Esophagus muscularis mucosa (tissue), 4 donors: Measurements from ENCODE around the gene KCNAB2. TPM values are rescaled to one million over a fixed set of nuclear protein-coding genes. Genes with fewer than 3 reads are reported as not detected.
A peak's percentile ranks its signal among the peaks of the same experiment; 100 is the strongest.

Experiments
- DNase-seq: peaks from one replicate; pipeline ENCODE4 v3.0.0-alpha.2; 2017; ENCODE audit errors: extremely low spot score
- H3K27ac ChIP-seq, 4 donors: fragments of 200-600 bp; sonication (generic); replicated peaks in 1 of 4; 1 replicate in 3 of 4; 2 replicates in 1 of 4; pipeline ENCODE4 v1.5.1; 2016 to 2019; ENCODE audit warnings: mild to moderate bottlenecking in 1 of 4
- H3K27me3 ChIP-seq, 4 donors: fragments of 200-600 bp; sonication (generic); one replicate each; pipeline versions ENCODE4 v1.5.1 to v1.6.0; 2016 to 2019
- H3K36me3 ChIP-seq, 4 donors: fragments of 200-600 bp; sonication (generic); one replicate each; pipeline ENCODE4 v1.5.1; 2016 to 2019
- H3K4me1 ChIP-seq, 4 donors: fragments of 200-600 bp; sonication (generic); one replicate each; pipeline ENCODE4 v1.5.1; 2016 to 2019
- H3K4me3 ChIP-seq, 4 donors: fragments of 200-600 bp; sonication (generic); 1 replicate in 2 of 4; 2 replicates in 2 of 4; pipeline ENCODE4 v1.5.1; 2016 to 2019; ENCODE audit warnings: mild to moderate bottlenecking in 4 of 4, moderate library complexity in 1 of 4
- H3K9me3 ChIP-seq, 4 donors: fragments of 200-600 bp; sonication (generic); 1 replicate in 3 of 4; 2 replicates in 1 of 4; pipeline ENCODE4 v1.5.1; 2016 to 2019
- EP300 ChIP-seq: sonication (generic); formaldehyde crosslinking; IDR thresholded peaks from one replicate; pipeline ENCODE4 v1.6.1; 2017; ENCODE audit warnings: antibody characterized with exemption
- POLR2A ChIP-seq: fragments of 450-650 bp; IDR thresholded peaks from one replicate; pipeline ENCODE4 v1.6.1; 2017; ENCODE audit warnings: antibody characterized with exemption, moderate library complexity, mild to moderate bottlenecking, low read depth
- POLR2AphosphoS5 ChIP-seq, 2 donors: sonication (generic); formaldehyde crosslinking; IDR thresholded peaks; one replicate each; pipeline ENCODE4 v1.6.1; 2017; ENCODE audit warnings: antibody characterized with exemption in 2 of 2
- WGBS: methylation state at CpG from one replicate; pipeline ENCODE4 v1.1.5; 2018; 5-methylcytosine and 5-hydroxymethylcytosine counted together
- intact Hi-C: fragments of 100-400 bp; cut with DNase I; formaldehyde crosslinking; loops from one replicate; pipeline ENCODE4 v1.15.1; 2023
- total RNA-seq, 4 donors: library from RNA; depleted of rRNA; stranded (reverse); fragments of >200 nt; gene quantifications; one replicate each; pipeline versions ENCODE4 v1.1.0 to v1.2.1, GENCODE V29; 2016
- TF ChIP-seq, protein P1 (sequence below), 3 experiments: fragments of 200-600 bp in 2 of 3; fragments of 450-650 bp in 1 of 3; sonication (generic) in 2 of 3; IDR thresholded peaks; one replicate each; pipeline ENCODE4 v1.5.1; 2017 to 2019; ENCODE audit warnings: antibody characterized with exemption in 3 of 3, mild to moderate bottlenecking in 2 of 3, moderate library complexity in 1 of 3

KCNAB2 gene
- total RNA-seq, 4 donors from 2014 or later = 10.4 to 19.3 (median 13.2) TPM

DNA sequence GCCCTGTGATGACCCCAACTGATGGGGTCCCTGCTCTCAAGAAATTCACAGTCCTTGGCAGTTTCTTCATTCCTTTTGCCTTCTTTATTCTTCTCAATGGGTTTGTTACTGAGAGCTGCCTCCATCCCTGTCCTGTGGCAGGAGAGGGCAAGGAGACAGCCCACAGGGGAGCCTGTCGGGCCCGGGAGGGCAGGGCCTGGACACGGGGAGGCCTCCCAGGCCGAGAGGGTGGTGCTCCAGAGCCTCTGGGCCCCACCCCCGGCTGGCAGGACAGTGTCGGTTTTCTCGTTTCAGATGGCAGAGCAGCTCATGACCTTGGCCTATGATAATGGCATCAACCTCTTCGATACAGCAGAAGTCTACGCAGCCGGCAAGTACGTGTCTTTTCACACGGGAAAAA lies 36.2 kb downstream of the KCNAB2 start:
- H3K4me3 ChIP-seq = no peak overlapping the region
- no peak for DNase-seq
- WGBS = 84% methylated on average over 12 of the region's 12 CpGs
- TF ChIP-seq POLR2AphosphoS5 (IDR thresholded peaks at IDR 0.05) (no peak), POLR2A (no peak), EP300 (no peak)
- TF ChIP-seq, protein P1, sequence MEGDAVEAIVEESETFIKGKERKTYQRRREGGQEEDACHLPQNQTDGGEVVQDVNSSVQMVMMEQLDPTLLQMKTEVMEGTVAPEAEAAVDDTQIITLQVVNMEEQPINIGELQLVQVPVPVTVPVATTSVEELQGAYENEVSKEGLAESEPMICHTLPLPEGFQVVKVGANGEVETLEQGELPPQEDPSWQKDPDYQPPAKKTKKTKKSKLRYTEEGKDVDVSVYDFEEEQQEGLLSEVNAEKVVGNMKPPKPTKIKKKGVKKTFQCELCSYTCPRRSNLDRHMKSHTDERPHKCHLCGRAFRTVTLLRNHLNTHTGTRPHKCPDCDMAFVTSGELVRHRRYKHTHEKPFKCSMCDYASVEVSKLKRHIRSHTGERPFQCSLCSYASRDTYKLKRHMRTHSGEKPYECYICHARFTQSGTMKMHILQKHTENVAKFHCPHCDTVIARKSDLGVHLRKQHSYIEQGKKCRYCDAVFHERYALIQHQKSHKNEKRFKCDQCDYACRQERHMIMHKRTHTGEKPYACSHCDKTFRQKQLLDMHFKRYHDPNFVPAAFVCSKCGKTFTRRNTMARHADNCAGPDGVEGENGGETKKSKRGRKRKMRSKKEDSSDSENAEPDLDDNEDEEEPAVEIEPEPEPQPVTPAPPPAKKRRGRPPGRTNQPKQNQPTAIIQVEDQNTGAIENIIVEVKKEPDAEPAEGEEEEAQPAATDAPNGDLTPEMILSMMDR (IDR thresholded peaks at IDR 0.05) = no peak
- H3K27me3 ChIP-seq = no peaks in the 10 kb centered on the region
- intact Hi-C loops = no loop called here
- H3K9me3 ChIP-seq = no peaks in the 10 kb centered on the region
- no peak overlapping the region for H3K27ac ChIP-seq
- peaks cover 0 to 27% (median 22%) of the 10 kb centered on the region in 4 donors for H3K4me1 ChIP-seq
- peaks cover 0 to 5% (median 2%) of the 10 kb centered on the region in 4 donors for H3K36me3 ChIP-seq

DNA sequence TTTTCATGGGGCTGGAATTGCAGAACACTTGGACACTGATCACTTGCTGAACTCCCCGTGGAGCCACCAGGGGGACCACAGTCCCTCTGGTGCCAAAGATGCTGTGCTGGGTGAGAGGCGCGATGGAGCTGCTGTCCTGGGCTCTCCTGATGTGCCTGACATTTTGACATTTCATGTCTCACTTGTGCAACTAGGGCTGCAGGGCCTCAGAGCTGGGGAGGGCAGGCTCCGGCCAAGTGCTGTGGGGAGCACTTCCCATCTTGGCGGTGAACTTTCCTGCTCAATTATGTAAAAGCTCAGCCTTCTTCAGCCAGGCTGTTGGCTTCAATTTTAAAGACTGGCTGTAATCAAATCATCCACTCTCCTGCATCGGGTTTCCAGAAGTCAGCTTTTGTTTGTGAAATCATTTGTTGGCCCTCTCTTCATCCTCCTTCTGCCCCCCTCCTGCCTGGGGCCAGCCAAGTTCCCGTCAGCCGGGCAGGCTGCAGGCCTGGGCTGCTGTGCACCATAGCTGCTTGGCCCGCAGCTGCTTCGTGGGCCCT lies 36.8 kb downstream of the KCNAB2 start:
- Histone ChIP-seq H3K4me1 (peaks cover 0 to 27% (median 22%) of the 10 kb centered on the region in 4 donors), H3K36me3 (peaks cover 0 to 5% (median 2%) of the 10 kb centered on the region in 4 donors), H3K9me3 (no peaks in the 10 kb centered on the region), H3K27me3 (no peaks in the 10 kb centered on the region), H3K4me3 (no peak overlapping the region), H3K27ac (no peak overlapping the region)
- DNase-seq = no peak
- TF ChIP-seq EP300 = no peak
- TF ChIP-seq, protein P1 (IDR thresholded peaks at IDR 0.05) = peak in 1 of 3 experiments; percentile 26
- intact Hi-C loops = no loop called here
- WGBS = 56% methylated on average over 7 of the region's 10 CpGs

DNA sequence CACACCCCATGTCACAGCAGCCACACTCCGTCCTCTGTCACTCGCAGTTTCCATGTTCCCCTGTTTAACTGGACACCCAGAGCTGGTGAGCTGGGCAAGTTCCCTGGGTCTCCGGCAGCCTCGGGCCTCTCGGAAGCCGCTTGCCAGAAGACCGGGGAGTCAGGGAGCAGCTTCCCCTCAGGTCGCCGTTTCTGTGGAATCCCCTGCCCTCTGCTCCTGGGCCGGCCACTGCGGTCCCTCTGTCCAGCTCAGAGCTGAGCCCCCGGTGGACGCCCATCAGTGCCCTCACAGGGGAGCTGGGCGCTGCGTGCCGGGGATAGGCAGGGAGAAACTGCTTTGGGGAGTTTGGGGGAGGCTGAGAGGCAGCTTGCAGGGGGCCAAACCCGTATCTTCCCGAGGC lies 37.7 kb downstream of the KCNAB2 start:
- Histone ChIP-seq H3K9me3 (no peaks in the 10 kb centered on the region), H3K27me3 (no peaks in the 10 kb centered on the region), H3K36me3 (peaks cover 0 to 5% (median 2%) of the 10 kb centered on the region in 4 donors), H3K4me1 (peaks cover 0 to 27% (median 22%) of the 10 kb centered on the region in 4 donors), H3K4me3 (no peak overlapping the region), H3K27ac (no peak overlapping the region)
- WGBS = 85% methylated on average over 10 of the region's 18 CpGs
- TF ChIP-seq, protein P1 (IDR thresholded peaks at IDR 0.05) = no peak
- no peak for TF ChIP-seq POLR2A
- no peak for TF ChIP-seq POLR2AphosphoS5 (IDR thresholded peaks at IDR 0.05)
- TF ChIP-seq EP300 = no peak
- intact Hi-C loops = no loop called here
- DNase-seq = no peak

DNA sequence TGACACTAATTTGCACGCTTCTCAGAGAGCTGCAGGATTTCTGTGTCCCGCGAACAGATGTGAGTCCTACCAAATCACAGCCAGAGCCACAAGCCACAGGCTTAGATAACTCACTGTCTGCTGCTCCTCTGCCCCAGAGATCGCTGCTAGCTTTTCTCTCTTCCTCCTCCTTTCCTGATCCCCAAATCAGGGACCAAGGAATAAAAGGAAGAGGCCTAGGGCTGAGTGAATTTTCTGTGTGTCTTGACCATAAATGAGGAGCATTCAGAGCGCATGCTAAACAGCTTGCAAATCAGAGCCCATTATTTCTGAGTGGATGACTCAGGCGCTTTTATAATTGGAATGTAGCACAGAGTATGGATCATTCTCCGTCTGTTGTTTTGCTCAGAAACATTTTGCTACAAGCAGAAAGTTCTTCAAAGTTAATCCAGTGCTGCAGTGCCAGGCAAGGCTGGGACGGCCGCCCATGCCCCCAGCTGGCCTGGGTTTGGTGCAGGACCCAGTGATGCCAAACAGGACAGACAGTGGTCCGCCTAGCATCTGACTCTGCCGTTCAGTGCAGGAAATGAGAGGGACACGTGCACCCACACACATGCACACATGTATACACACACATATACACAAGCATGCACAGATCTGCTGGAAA lies 38.2 kb downstream of the KCNAB2 start:
- intact Hi-C loops = no loop called here
- no peak overlapping the region for H3K27ac ChIP-seq
- WGBS = 73% methylated on average over 12 of the region's 12 CpGs

More for the DNA sequence above, 38.2 kb downstream of the KCNAB2 start:
- Histone ChIP-seq H3K9me3 (no peaks in the 10 kb centered on the region), H3K4me3 (no peak overlapping the region), H3K4me1 (peaks cover 0 to 27% (median 22%) of the 10 kb centered on the region in 4 donors), H3K27me3 (no peaks in the 10 kb centered on the region), H3K36me3 (peaks cover 0 to 5% (median 2%) of the 10 kb centered on the region in 4 donors)
- TF ChIP-seq POLR2A = no peak
- no peak for TF ChIP-seq EP300
- TF ChIP-seq, protein P1 (IDR thresholded peaks at IDR 0.05) = no peak
- no peak for TF ChIP-seq POLR2AphosphoS5 (IDR thresholded peaks at IDR 0.05)
- DNase-seq = no peak
